ENCODE results near the gene DCAF5.

- no peak for TF ChIP-seq CTCF (IDR thresholded peaks at IDR 0.05)
- no peak for TF ChIP-seq POLR2A (IDR thresholded peaks at IDR 0.05)
Measured at GRCh38 chr14:69115407-69116185, 37.3 kb downstream of the DCAF5 start.
